Measurements from ENCODE around the gene TMEM243. TPM values are rescaled to one million over a fixed set of nuclear protein-coding genes. Genes with fewer than 3 reads are reported as not detected.

The TMEM243 gene
- total RNA-seq, 1 experiment from 2014 or later: 23.5 TPM

GRCh38 chr7:87147500-87147899 lies 72.0 kb downstream of the TMEM243 start:
- no peak overlapping the region; a peak in 1 of 7 replicates for H3K27ac Mint-ChIP-seq
- WGBS (ENCODE audit: extremely low coverage, insufficient read length, low lambda C conversion rate): no CpG with 5 or more reads among the region's 7 CpGs

More at GRCh38 chr7:87147500-87147899, 72.0 kb downstream of the TMEM243 start:
- no peak overlapping the region for H3K4ac ChIP-seq (ENCODE audit: low read depth, low read length)
- no peak overlapping the region for H4K5ac ChIP-seq (ENCODE audit: insufficient read length, low read depth, low read length)
- no peak overlapping the region for H2BK15ac ChIP-seq (ENCODE audit: low read depth, low read length)
- no peak overlapping the region for H2BK20ac ChIP-seq (ENCODE audit: low read depth, low read length, poor library complexity, severe bottlenecking)
- peaks cover 3% of the 10 kb centered on the region for H3K23me2 ChIP-seq (ENCODE audit: insufficient read length, low read depth, low read length, poor library complexity, severe bottlenecking)
- no peak overlapping the region for H4K91ac ChIP-seq (ENCODE audit: insufficient read length, low read depth, low read length)
- Mint-ChIP-seq H3K4me3 (no peak overlapping the region), H3K36me3 (ENCODE audit: insufficient read depth in 1 of 3, low read depth in 3 of 3) (no peaks in the 10 kb centered on the region), H3K9me3 (no peaks in the 10 kb centered on the region), H3K27me3 (ENCODE audit: low read depth) (no peaks in the 10 kb centered on the region), H3K4me1 (peaks cover 6 to 7% of the 10 kb centered on the region in 2 experiments; a peak in 3 of 4 replicates)
- no peaks in the 10 kb centered on the region for H3K79me2 ChIP-seq (ENCODE audit: insufficient read depth, low read length)
- no peak overlapping the region for H3K23ac ChIP-seq (ENCODE audit: insufficient read length, low read depth, low read length)
- H4K20me1 ChIP-seq (ENCODE audit: control insufficient read depth, insufficient read depth, insufficient read length): no peaks in the 10 kb centered on the region
- no peak overlapping the region for H2BK5ac ChIP-seq (ENCODE audit: insufficient read length, low read length)
- DNase-seq: no peak
- H3K27me3 ChIP-seq (ENCODE audit: insufficient read depth, low read length): no peaks in the 10 kb centered on the region
- H4K8ac ChIP-seq (replicated peaks; ENCODE audit: insufficient read length, low read depth, low read length): no peak overlapping the region
- H3K79me1 ChIP-seq (ENCODE audit: insufficient read depth, low read depth, low read length, poor library complexity, severe bottlenecking): no peaks in the 10 kb centered on the region
- no peak overlapping the region for H3K18ac ChIP-seq (ENCODE audit: insufficient read length, low read depth, low read length)
- no peaks in the 10 kb centered on the region for H3K4me1 ChIP-seq (ENCODE audit: insufficient read depth, low read length)
- no peak overlapping the region for H3K27ac ChIP-seq (ENCODE audit: insufficient read length, low read depth, low read length)
- no peak overlapping the region for H3K56ac ChIP-seq (ENCODE audit: insufficient read length, low read depth, low read length)
- H2BK12ac ChIP-seq (ENCODE audit: insufficient read length, low read depth, low read length): no peak overlapping the region
- H3K9ac ChIP-seq (ENCODE audit: extremely low read depth, insufficient read length, low read length): no peak overlapping the region
- H2BK120ac ChIP-seq (ENCODE audit: low read depth, low read length, poor library complexity, severe bottlenecking): no peak overlapping the region
- H3K9me3 ChIP-seq (ENCODE audit: control insufficient read depth, low read depth, low read length): no peaks in the 10 kb centered on the region
- H2AK5ac ChIP-seq (ENCODE audit: insufficient read length, low read length): no peak overlapping the region
- no peak overlapping the region for H2AFZ ChIP-seq (ENCODE audit: low read length)
- H3K4me2 ChIP-seq (ENCODE audit: insufficient read depth, insufficient read length, low read length): no peak overlapping the region
- no peak overlapping the region for H3K14ac ChIP-seq (ENCODE audit: insufficient read depth, low read length)
- TF ChIP-seq CTCF (conservative IDR thresholded peaks at IDR 0.05): no peak
- H3T11ph ChIP-seq (ENCODE audit: low read length): no peak overlapping the region
